Measurements from ENCODE around the gene ADGRL2.

DNA sequence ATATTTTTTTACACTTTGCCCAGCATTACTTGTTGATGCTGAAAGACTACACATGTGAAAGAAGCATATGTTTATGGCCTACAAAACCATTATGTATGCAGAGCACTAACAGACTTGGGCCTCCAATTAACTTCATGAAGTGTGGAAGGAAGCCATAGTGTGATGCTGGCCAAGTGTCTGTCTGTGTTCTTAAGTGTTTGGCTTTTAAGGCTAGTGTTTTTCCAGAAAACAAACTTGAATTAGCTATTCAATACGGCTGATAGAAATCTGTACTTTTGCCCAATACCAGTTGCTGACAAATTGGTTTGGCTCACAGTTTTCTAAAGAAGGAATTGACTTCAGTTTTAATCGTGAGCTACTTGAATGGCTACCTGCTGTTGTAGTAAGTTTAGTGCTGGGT lies 136.1 kb downstream of the ADGRL2 start:
- TF ChIP-seq, protein P1, sequence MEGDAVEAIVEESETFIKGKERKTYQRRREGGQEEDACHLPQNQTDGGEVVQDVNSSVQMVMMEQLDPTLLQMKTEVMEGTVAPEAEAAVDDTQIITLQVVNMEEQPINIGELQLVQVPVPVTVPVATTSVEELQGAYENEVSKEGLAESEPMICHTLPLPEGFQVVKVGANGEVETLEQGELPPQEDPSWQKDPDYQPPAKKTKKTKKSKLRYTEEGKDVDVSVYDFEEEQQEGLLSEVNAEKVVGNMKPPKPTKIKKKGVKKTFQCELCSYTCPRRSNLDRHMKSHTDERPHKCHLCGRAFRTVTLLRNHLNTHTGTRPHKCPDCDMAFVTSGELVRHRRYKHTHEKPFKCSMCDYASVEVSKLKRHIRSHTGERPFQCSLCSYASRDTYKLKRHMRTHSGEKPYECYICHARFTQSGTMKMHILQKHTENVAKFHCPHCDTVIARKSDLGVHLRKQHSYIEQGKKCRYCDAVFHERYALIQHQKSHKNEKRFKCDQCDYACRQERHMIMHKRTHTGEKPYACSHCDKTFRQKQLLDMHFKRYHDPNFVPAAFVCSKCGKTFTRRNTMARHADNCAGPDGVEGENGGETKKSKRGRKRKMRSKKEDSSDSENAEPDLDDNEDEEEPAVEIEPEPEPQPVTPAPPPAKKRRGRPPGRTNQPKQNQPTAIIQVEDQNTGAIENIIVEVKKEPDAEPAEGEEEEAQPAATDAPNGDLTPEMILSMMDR (IDR thresholded peaks at IDR 0.05), result no peak
- TF ChIP-seq POLR2A (IDR thresholded peaks at IDR 0.05), result no peak
- no peak for TF ChIP-seq EP300 (IDR thresholded peaks at IDR 0.05)

Data from ovary (tissue), 3 donors.